AG04450 (cell line): ENCODE measurements around the gene KIAA1549. TPM values are rescaled to one million over a fixed set of nuclear protein-coding genes. Genes with fewer than 3 reads are reported as not detected.

ENCODE experiments used
- CTCF ChIA-PET: fragments of 300-600, 350-600 bp; formaldehyde crosslinking; extraction: SDS; loops from one replicate; lab custom pipeline; 2022; ENCODE audit warnings: antibody characterized with exemption, inconsistent platforms; lab: Charles Lee
- POLR2A ChIA-PET: fragments of 350-600 bp; formaldehyde crosslinking; extraction: SDS; loops from one replicate; lab custom pipeline; 2021; ENCODE audit warnings: antibody characterized with exemption, inconsistent platforms; lab: Yijun Ruan, JAX
- DNase-seq: peaks from one replicate; pipeline ENCODE4 v3.0.0-alpha.2; 2011; ENCODE audit warnings: low read depth, low spot score
- H3K27ac ChIP-seq: one replicate; pipeline ENCODE4 v1.5.1; 2012; ENCODE audit warnings: low read depth, low read length, control low read depth
- H3K27me3 ChIP-seq: one replicate; pipeline ENCODE4 v1.6.0; 2012; ENCODE audit warnings: low read length; ENCODE audit not compliant: control insufficient read depth, insufficient read depth
- H3K4me3 ChIP-seq: 2 replicates; pipeline ENCODE4 v1.5.1; 2011; ENCODE audit warnings: mild to moderate bottlenecking, low read depth, low read length, control low read depth
- H3K9me3 ChIP-seq: 2 replicates; pipeline ENCODE4 v1.5.1; 2012; ENCODE audit warnings: low read length; ENCODE audit not compliant: control insufficient read depth, insufficient read depth
- CTCF ChIP-seq: IDR thresholded peaks from 2 replicates; pipeline ENCODE4 v1.5.1; 2011; ENCODE audit warnings: low read depth, low read length, control low read depth, inconsistent platforms
- polyA plus RNA-seq: library from polyadenylated mRNA; depleted of rRNA; stranded (reverse); fragments of >200 nt; gene quantifications from 2 replicates; pipeline ENCODE4 v1.2.3, GENCODE V29; 2011

KIAA1549 gene
- polyA plus RNA-seq, 1 experiment: 2.9 TPM

- TF ChIP-seq CTCF: no peak
- ChIA-PET POLR2A (no interaction called here), CTCF (interaction anchor here (2.6 kb wide), 1 partner anchor 89 kb away, joined by 13 read pairs; no protein-coding TSS in a partner anchor)
- DNase-seq: no peak
- Histone ChIP-seq H3K27ac (no peak overlapping the region), H3K4me3 (no peak overlapping the region), H3K9me3 (no peaks in the 10 kb centered on the region), H3K27me3 (no peaks in the 10 kb centered on the region)
Measured at GRCh38 chr7:138974675-138975292, 6.4 kb downstream of the KIAA1549 start.

GRCh38 chr7:138974103-138974502, 7.1 kb downstream of the KIAA1549 start:
- no peak for DNase-seq
- POLR2A ChIA-PET: no interaction called here
- H3K4me3 ChIP-seq: no peak overlapping the region
- no peak for TF ChIP-seq CTCF
- no peaks in the 10 kb centered on the region for H3K27me3 ChIP-seq
- no peaks in the 10 kb centered on the region for H3K9me3 ChIP-seq
- CTCF ChIA-PET: no interaction called here
- no peak overlapping the region for H3K27ac ChIP-seq

- no peak for TF ChIP-seq CTCF
- ChIA-PET POLR2A (no interaction called here), CTCF (interaction anchor here (0.7 kb wide), 1 partner anchor 84 kb away, joined by 3 read pairs; no protein-coding TSS in a partner anchor)
- H3K9me3 ChIP-seq: no peaks in the 10 kb centered on the region; the same call in 1 of the 2 replicates
- H3K27ac ChIP-seq: no peak overlapping the region
- DNase-seq: no peak
- no peaks in the 10 kb centered on the region for H3K27me3 ChIP-seq
- no peak overlapping the region for H3K4me3 ChIP-seq
Measured at GRCh38 chr7:138970952-138971351, 10.2 kb downstream of the KIAA1549 start.

GRCh38 chr7:138970446-138970845, 10.7 kb downstream of the KIAA1549 start:
- POLR2A ChIA-PET: no interaction called here
- CTCF ChIA-PET: interaction anchor here (0.7 kb wide), 1 partner anchor 84 kb away, joined by 3 read pairs; no protein-coding TSS in a partner anchor

More at GRCh38 chr7:138970446-138970845, 10.7 kb downstream of the KIAA1549 start:
- no peak overlapping the region for H3K27ac ChIP-seq
- TF ChIP-seq CTCF: no peak
- no peak overlapping the region for H3K4me3 ChIP-seq
- DNase-seq: no peak
- no peaks in the 10 kb centered on the region; the same call in 1 of the 2 replicates for H3K9me3 ChIP-seq
- no peaks in the 10 kb centered on the region for H3K27me3 ChIP-seq
